H9 (cell line): Measurements from ENCODE around the gene CDH13. TPM values are rescaled to one million over a fixed set of nuclear protein-coding genes. Genes with fewer than 3 reads are reported as not detected.

Experiments used
- DNase-seq: peaks from one replicate; pipeline ENCODE4 v3.0.0-alpha.2; 2017
- H2AFZ ChIP-seq: one replicate; pipeline ENCODE4 v1.6.1; 2013; ENCODE audit warnings: mild to moderate bottlenecking, low read length, control low read depth, moderate library complexity
- H2AK5ac ChIP-seq: 2 replicates; pipeline ENCODE4 v1.6.1; 2013; ENCODE audit warnings: low read length, control low read depth, mixed read lengths; ENCODE audit not compliant: insufficient read length
- H2BK120ac ChIP-seq: one replicate; pipeline ENCODE4 v1.6.1; 2013; ENCODE audit warnings: low read depth, mild to moderate bottlenecking, low read length, control low read depth, inconsistent platforms; ENCODE audit not compliant: poor library complexity, severe bottlenecking
- H2BK12ac ChIP-seq: 2 replicates; pipeline ENCODE4 v1.6.1; 2013; ENCODE audit warnings: low read length, control low read depth, mixed read lengths, low read depth; ENCODE audit not compliant: insufficient read length
- H2BK15ac ChIP-seq: 2 replicates; pipeline ENCODE4 v1.6.1; 2013; ENCODE audit warnings: low read depth, low read length, control low read depth
- H2BK20ac ChIP-seq: one replicate; pipeline ENCODE4 v1.6.1; 2013; ENCODE audit warnings: low read depth, mild to moderate bottlenecking, low read length, control low read depth, inconsistent platforms; ENCODE audit not compliant: poor library complexity, severe bottlenecking
- H2BK5ac ChIP-seq: 2 replicates; pipeline ENCODE4 v1.6.1; 2013; ENCODE audit warnings: low read length, control low read depth, mixed read lengths; ENCODE audit not compliant: insufficient read length
- H3K14ac ChIP-seq: 2 replicates; pipeline ENCODE4 v1.6.1; 2013; ENCODE audit warnings: low read length, control low read depth; ENCODE audit not compliant: insufficient read depth
- H3K18ac ChIP-seq: 2 replicates; pipeline ENCODE4 v1.6.1; 2013; ENCODE audit warnings: low read depth, mild to moderate bottlenecking, mixed read lengths, low read length, control low read depth; ENCODE audit not compliant: insufficient read length
- H3K23ac ChIP-seq: 2 replicates; pipeline ENCODE4 v1.6.1; 2013; ENCODE audit warnings: low read length, control low read depth, mixed read lengths, low read depth; ENCODE audit not compliant: insufficient read length
- H3K23me2 ChIP-seq: 2 replicates; pipeline ENCODE4 v1.6.1; 2013; ENCODE audit warnings: low read depth, mild to moderate bottlenecking, mixed read lengths, low read length, control low read depth; ENCODE audit not compliant: insufficient read length, poor library complexity, severe bottlenecking
- H3K27ac ChIP-seq: 2 replicates; pipeline ENCODE4 v1.5.1; 2013; ENCODE audit warnings: low read length, control low read depth, mixed read lengths, low read depth; ENCODE audit not compliant: insufficient read length
- H3K27me3 ChIP-seq: 2 replicates; pipeline ENCODE4 v1.6.1; 2013; ENCODE audit warnings: low read length, control low read depth, inconsistent platforms; ENCODE audit not compliant: insufficient read depth
- H3K4ac ChIP-seq: 2 replicates; pipeline ENCODE4 v1.6.1; 2013; ENCODE audit warnings: low read depth, mild to moderate bottlenecking, control low read depth, inconsistent platforms, low read length, moderate library complexity
- H3K4me1 ChIP-seq: 2 replicates; pipeline ENCODE4 v1.6.1; 2013; ENCODE audit warnings: low read length, control low read depth, inconsistent platforms; ENCODE audit not compliant: insufficient read depth
- H3K4me2 ChIP-seq: 2 replicates; pipeline ENCODE4 v1.6.1; 2013; ENCODE audit warnings: low read length, control low read depth, mixed read lengths; ENCODE audit not compliant: insufficient read length, insufficient read depth
- H3K56ac ChIP-seq: 2 replicates; pipeline ENCODE4 v1.6.1; 2013; ENCODE audit warnings: low read depth, mild to moderate bottlenecking, mixed read lengths, low read length, control low read depth; ENCODE audit not compliant: insufficient read length
- H3K79me1 ChIP-seq: 2 replicates; pipeline ENCODE4 v1.6.1; 2013; ENCODE audit warnings: low read depth, mild to moderate bottlenecking, moderate library complexity, low read length, control low read depth, inconsistent platforms; ENCODE audit not compliant: insufficient read depth, poor library complexity, severe bottlenecking
- H3K79me2 ChIP-seq: 2 replicates; pipeline ENCODE4 v1.6.1; 2013; ENCODE audit warnings: low read length, control low read depth, inconsistent platforms; ENCODE audit not compliant: insufficient read depth
- H3K9ac ChIP-seq: 2 replicates; pipeline ENCODE4 v1.6.1; 2013; ENCODE audit warnings: low read length, control low read depth, mixed read lengths; ENCODE audit not compliant: insufficient read length; ENCODE audit errors: extremely low read depth
- H3K9me3 ChIP-seq: one replicate; pipeline ENCODE4 v1.6.1; 2013; ENCODE audit warnings: low read depth, low read length, inconsistent platforms; ENCODE audit not compliant: control insufficient read depth
- H3T11ph ChIP-seq: one replicate; pipeline ENCODE4 v1.6.1; 2013; ENCODE audit warnings: mild to moderate bottlenecking, low read length, control low read depth, inconsistent platforms
- H4K20me1 ChIP-seq: one replicate; pipeline ENCODE4 v1.6.1; 2013; ENCODE audit not compliant: control insufficient read depth, insufficient read length, insufficient read depth
- H4K5ac ChIP-seq: 2 replicates; pipeline ENCODE4 v1.6.1; 2013; ENCODE audit warnings: low read depth, mild to moderate bottlenecking, mixed read lengths, low read length, control low read depth; ENCODE audit not compliant: insufficient read length
- H4K8ac ChIP-seq: replicated peaks from 2 replicates; pipeline ENCODE4 v1.6.1; 2013; ENCODE audit warnings: low read length, control low read depth, mixed read lengths, low read depth; ENCODE audit not compliant: insufficient read length
- H4K91ac ChIP-seq: 2 replicates; pipeline ENCODE4 v1.6.1; 2013; ENCODE audit warnings: low read depth, mild to moderate bottlenecking, moderate library complexity, mixed read lengths, low read length, control low read depth; ENCODE audit not compliant: insufficient read length
- H3K27ac Mint-ChIP-seq, 3 experiments: 2 replicates in 2 of 3; 3 replicates in 1 of 3; pipeline ENCODE4 v1.8.0; 2020 to 2021; ENCODE audit warnings: mixed read lengths in 3 of 3, mild to moderate bottlenecking in 1 of 3, moderate library complexity in 1 of 3
- H3K27me3 Mint-ChIP-seq: 2 replicates; pipeline ENCODE4 v1.8.0; 2021; ENCODE audit warnings: low read depth, mild to moderate bottlenecking, moderate library complexity, mixed read lengths
- H3K36me3 Mint-ChIP-seq, 3 experiments: 2 replicates in 2 of 3; 3 replicates in 1 of 3; pipeline ENCODE4 v1.8.0; 2020 to 2021; ENCODE audit warnings: low read depth in 3 of 3, mixed read lengths in 3 of 3; ENCODE audit not compliant: insufficient read depth in 1 of 3
- H3K4me1 Mint-ChIP-seq, 2 experiments: 2 replicates each; pipeline ENCODE4 v1.8.0; 2020; ENCODE audit warnings: mixed read lengths in 2 of 2
- H3K4me3 Mint-ChIP-seq, 2 experiments: 2 replicates in 1 of 2; 3 replicates in 1 of 2; pipeline ENCODE4 v1.8.0; 2020 to 2021; ENCODE audit warnings: mild to moderate bottlenecking in 2 of 2, mixed read lengths in 2 of 2, moderate library complexity in 1 of 2
- H3K9me3 Mint-ChIP-seq, 2 experiments: 2 replicates in 1 of 2; 3 replicates in 1 of 2; pipeline ENCODE4 v1.8.0; 2020; ENCODE audit warnings: mild to moderate bottlenecking in 2 of 2, mixed read lengths in 2 of 2, moderate library complexity in 1 of 2
- total RNA-seq: library from RNA; stranded (reverse); gene quantifications from 2 replicates; pipeline ENCODE4 v1.2.1, GENCODE V29; 2021
- TF ChIP-seq, protein P1 (sequence below): fragments of 200-600 bp; sonication (generic); conservative IDR thresholded peaks from 3 replicates; pipeline ENCODE4 v1.8.0; 2021; ENCODE audit warnings: antibody characterized with exemption, mild to moderate bottlenecking

Gene CDH13
- total RNA-seq, 1 experiment from 2014 or later = 1.5 TPM

DNA sequence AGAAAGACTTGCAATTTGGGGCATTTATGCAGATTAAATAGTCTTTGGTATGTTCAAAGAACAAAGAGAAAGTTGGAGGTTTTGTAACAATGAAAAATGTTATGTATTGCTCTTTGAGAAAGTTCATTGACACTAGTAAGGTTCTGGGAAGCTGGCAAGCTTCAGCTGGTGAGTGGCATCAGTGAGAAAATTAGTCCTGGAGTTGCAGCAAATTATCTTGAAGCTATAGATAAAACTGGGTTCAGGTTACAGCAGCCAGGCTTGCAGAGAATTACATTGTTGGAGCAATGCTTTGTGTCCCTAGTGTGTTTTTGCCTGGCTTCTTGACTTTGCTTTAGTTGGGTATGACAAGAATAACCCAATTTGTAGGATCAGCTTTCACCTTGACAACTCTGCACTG lies 221.2 kb downstream of the CDH13 start:
- H2BK5ac ChIP-seq = no peak overlapping the region
- TF ChIP-seq, protein P1, sequence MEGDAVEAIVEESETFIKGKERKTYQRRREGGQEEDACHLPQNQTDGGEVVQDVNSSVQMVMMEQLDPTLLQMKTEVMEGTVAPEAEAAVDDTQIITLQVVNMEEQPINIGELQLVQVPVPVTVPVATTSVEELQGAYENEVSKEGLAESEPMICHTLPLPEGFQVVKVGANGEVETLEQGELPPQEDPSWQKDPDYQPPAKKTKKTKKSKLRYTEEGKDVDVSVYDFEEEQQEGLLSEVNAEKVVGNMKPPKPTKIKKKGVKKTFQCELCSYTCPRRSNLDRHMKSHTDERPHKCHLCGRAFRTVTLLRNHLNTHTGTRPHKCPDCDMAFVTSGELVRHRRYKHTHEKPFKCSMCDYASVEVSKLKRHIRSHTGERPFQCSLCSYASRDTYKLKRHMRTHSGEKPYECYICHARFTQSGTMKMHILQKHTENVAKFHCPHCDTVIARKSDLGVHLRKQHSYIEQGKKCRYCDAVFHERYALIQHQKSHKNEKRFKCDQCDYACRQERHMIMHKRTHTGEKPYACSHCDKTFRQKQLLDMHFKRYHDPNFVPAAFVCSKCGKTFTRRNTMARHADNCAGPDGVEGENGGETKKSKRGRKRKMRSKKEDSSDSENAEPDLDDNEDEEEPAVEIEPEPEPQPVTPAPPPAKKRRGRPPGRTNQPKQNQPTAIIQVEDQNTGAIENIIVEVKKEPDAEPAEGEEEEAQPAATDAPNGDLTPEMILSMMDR = no peak
- H4K5ac ChIP-seq = no peak overlapping the region
- no peak overlapping the region for H3K23ac ChIP-seq
- Mint-ChIP-seq H3K4me1 (no peaks in the 10 kb centered on the region), H3K4me3 (no peak overlapping the region), H3K27ac (no peak overlapping the region), H3K36me3 (peaks cover 6 to 18% (median 6%) of the 10 kb centered on the region in 3 experiments; a peak in 6 of 7 replicates), H3K27me3 (peaks cover 2% of the 10 kb centered on the region; the same call in 1 of the 2 replicates), H3K9me3 (peaks cover 14% of the 10 kb centered on the region in 2 experiments)
- no peaks in the 10 kb centered on the region for H3K79me1 ChIP-seq
- no peak overlapping the region for H3K9ac ChIP-seq
- H2BK15ac ChIP-seq = no peak overlapping the region
- H2AK5ac ChIP-seq = no peak overlapping the region
- H3K27ac ChIP-seq = no peak overlapping the region
- H3K23me2 ChIP-seq = no peaks in the 10 kb centered on the region
- H3K27me3 ChIP-seq = no peaks in the 10 kb centered on the region
- H4K8ac ChIP-seq = no peak overlapping the region
- H3K9me3 ChIP-seq = peaks cover 3% of the 10 kb centered on the region
- no peak overlapping the region for H3K14ac ChIP-seq
- H3K56ac ChIP-seq = no peak overlapping the region
- no peaks in the 10 kb centered on the region for H3K4me1 ChIP-seq
- H2BK20ac ChIP-seq = no peak overlapping the region
- no peak overlapping the region for H3K18ac ChIP-seq
- DNase-seq = no peak
- no peak overlapping the region for H4K91ac ChIP-seq
- no peak overlapping the region for H3K4me2 ChIP-seq
- H3T11ph ChIP-seq = no peak overlapping the region
- H3K79me2 ChIP-seq = no peaks in the 10 kb centered on the region
- H2BK12ac ChIP-seq = no peak overlapping the region
- no peak overlapping the region for H2BK120ac ChIP-seq
- no peak overlapping the region for H3K4ac ChIP-seq
- H2AFZ ChIP-seq = no peak overlapping the region
- H4K20me1 ChIP-seq = no peaks in the 10 kb centered on the region
